Fibroblast of the aortic adventitia (primary cell): ENCODE measurements around the gene MKX. TPM values are rescaled to one million over a fixed set of nuclear protein-coding genes. Genes with fewer than 3 reads are reported as not detected.

Experiments
- DNase-seq: peaks from one replicate; pipeline ENCODE4 v3.0.0-alpha.2; 2010; ENCODE audit warnings: low read depth
- H3K4me3 ChIP-seq: 2 replicates; pipeline ENCODE4 v1.5.1; 2011; ENCODE audit warnings: low read depth, mild to moderate bottlenecking, control low read depth, low read length, moderate library complexity
- total RNA-seq: library from RNA; depleted of rRNA; stranded (reverse); fragments of >200 nt; gene quantifications from 2 replicates; pipeline ENCODE4 v1.2.3, GENCODE V29; 2012; ENCODE audit warnings: low replicate concordance
- TF ChIP-seq, protein P1 (sequence below): IDR thresholded peaks from 2 replicates; pipeline ENCODE4 v1.5.1; 2011; ENCODE audit warnings: mild to moderate bottlenecking, low read length, control low read depth, inconsistent platforms; ENCODE audit not compliant: insufficient read depth

The MKX gene
- total RNA-seq, 1 donor, result 0.27 TPM

DNA sequence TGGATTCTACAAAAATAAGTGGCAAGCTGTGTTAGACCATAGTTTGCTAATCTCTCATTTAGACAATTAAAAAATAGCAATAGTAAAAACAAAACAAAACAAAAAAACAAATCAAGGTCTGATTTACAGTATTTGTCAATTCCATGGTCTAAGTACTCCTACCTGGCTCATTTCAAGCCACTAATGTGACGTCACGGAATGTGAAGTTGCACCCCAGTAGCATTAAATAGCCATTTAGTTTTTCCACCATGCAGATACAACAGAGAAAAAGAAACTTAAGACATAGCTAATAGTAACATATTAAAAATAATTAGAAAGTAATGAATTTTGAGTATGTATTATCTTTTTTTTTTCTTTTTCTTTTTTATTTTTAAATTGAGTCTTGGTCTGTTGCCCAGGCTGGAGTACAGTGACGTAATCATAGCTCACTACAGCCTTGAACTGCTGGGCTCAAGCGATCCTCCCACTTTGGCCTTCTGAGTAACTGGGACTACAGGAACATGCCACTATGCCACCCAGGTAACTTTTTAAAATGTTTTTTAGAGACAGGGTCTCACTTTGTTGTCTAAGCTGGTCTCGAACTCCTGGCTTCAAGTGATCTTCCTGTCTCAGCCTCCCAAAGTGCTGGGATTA lies 101.2 kb downstream of the MKX start:
- no peak for DNase-seq
- TF ChIP-seq, protein P1, sequence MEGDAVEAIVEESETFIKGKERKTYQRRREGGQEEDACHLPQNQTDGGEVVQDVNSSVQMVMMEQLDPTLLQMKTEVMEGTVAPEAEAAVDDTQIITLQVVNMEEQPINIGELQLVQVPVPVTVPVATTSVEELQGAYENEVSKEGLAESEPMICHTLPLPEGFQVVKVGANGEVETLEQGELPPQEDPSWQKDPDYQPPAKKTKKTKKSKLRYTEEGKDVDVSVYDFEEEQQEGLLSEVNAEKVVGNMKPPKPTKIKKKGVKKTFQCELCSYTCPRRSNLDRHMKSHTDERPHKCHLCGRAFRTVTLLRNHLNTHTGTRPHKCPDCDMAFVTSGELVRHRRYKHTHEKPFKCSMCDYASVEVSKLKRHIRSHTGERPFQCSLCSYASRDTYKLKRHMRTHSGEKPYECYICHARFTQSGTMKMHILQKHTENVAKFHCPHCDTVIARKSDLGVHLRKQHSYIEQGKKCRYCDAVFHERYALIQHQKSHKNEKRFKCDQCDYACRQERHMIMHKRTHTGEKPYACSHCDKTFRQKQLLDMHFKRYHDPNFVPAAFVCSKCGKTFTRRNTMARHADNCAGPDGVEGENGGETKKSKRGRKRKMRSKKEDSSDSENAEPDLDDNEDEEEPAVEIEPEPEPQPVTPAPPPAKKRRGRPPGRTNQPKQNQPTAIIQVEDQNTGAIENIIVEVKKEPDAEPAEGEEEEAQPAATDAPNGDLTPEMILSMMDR, result no peak
- no peak overlapping the region for H3K4me3 ChIP-seq

DNA sequence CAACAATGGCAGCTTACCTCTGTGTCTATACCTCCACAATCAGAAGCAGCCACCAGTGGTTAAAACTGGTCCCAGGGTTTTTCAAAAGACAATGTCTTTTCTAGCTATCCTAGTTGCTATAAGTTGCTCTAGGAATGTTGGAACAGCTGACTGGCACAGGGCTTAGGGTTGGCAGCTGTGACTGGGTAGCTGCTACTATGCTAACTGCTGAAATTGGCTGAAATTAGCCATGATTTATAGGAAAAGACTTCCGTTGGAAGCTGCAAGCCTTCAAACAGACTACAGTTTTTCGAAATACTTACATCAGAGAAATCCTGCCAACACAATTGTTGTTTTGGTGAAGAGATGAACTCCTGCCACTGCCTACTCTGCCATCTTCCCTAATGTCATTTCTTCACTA lies 102.3 kb downstream of the MKX start:
- DNase-seq, result no peak
- TF ChIP-seq, protein P1, result no peak
- H3K4me3 ChIP-seq, result no peak overlapping the region

DNA sequence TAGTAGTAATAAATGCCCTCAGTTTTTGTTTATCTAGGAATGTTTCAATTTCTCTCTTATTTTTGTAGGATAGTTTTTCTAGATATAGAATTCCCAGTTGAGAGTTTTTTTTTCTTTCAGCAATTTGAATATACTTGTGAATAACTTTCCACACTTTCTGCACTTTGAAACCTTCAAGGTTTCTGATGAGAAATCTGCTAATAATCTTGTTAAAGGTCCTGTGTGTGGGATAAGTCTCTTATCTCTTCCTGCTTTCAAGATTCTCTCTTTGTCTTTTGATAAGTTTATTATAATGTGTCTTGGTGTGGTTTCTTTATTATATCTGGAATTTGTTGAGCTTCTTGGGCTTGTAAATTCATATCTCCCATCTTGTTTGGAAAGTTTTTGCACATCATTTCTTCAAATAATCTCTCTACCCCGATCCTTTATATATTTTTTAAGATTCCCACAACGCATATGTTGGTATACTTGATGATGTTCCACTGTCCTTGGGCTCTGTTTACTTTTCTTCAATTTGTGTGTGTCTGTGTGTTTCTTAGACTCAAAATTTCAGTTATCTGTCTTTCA lies 103.5 kb downstream of the MKX start:
- DNase-seq, result no peak
- no peak overlapping the region for H3K4me3 ChIP-seq
- TF ChIP-seq, protein P1, result no peak

DNA sequence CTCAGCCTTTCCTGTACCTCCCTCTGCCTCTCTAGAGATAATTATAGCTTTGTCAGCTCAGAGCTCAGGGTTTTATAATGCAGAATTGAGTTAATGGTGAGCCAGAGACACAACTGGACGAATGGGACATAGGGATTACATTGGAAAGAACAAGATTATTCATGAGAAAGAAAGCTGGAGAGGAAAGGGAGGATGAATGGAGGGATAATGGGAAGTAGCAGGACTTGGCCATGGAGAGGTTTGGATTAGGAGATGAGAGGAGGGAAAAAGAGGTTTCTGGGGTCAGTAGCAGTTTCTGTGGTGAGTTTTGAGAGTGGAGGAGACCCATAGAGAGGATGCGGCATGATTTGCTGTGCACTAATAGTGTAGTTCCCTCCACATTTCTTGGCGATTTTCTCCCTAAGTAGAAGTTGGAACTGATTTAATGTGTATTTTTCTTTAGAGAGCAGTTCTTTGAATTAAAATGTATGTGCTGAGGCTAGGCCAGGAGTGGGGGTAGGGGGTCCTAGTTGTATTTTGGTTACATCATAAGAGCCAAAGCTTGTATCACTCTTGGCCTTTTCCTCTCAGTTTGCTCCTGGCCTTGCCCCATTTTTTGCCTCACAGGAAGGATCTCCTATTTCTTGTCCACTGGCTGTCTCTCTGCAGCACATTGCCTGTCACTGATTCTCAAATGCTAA lies 107.4 kb downstream of the MKX start:
- no peak overlapping the region for H3K4me3 ChIP-seq
- TF ChIP-seq, protein P1, result no peak
- DNase-seq, result no peak

DNA sequence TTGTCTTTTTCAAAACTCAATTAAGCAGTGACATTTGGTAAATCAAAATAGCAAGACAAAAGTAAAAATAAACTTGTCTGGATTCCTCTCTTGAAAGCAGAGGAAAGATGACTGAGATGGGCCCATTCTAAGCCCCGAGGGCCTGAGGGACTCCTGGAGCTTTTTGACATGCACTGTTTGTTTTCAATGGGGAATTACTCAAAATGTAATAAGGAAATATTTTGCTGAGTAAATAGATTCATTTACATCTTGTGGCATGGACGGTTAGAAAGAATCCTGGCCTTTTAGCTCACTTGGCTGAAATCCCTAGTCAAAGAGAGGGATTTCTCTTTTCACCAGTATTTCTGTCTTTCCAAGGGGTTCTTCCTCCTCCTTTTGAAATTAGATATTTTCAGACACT lies 108.0 kb downstream of the MKX start:
- DNase-seq, result no peak
- no peak overlapping the region for H3K4me3 ChIP-seq
- TF ChIP-seq, protein P1, result no peak

DNA sequence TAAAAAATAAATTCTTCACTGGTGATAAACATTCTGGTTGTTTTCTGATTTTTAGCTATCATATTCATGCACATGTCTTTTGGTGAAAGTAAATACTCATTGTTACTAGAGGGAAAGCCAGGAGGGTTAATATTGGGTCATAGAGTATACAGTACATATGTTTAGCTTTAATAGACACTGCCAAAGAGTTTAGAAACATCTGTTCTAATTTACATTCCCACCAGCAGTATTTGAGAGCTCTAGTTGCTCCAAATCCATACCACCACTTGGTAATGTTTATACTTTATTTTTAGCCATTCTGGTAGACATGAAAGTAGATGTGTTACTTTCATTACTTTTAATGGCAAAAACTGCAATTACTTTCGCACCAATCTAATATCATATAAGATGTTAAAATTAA lies 108.8 kb downstream of the MKX start:
- TF ChIP-seq, protein P1, result no peak

More for the DNA sequence above, 108.8 kb downstream of the MKX start:
- DNase-seq, result no peak
- H3K4me3 ChIP-seq, result no peak overlapping the region
